ENCODE data around the gene ABCC8.

Gene ABCC8

DNA sequence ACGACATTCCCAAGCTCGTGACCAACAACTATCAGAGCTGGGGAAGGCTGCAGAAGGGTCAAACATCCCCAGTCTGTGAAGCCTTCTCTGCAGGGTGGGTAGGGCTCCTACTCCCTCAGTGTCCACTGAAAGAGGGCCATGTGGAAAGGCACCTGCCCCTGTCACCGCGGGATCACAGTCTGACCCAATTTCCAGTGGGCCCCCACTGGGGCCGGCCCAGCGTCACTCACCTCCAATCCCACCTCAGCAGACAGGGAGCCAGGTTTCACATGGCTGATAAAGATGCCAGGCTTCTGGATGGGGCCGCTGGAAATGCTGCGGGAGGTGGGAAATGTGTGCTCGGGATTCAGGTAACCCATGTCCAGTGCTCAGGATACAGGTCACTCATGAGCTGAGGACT is 47.6 kb upstream of the ABCC8 start:
- no peak overlapping the region for H3K27ac ChIP-seq (ENCODE audit: extremely low read depth, low read depth, low read length)
- CTCF ChIA-PET: interaction anchor here (0.7 to 8.8 kb wide), 4 partner anchors 136 to 169 kb away, joined by 3 to 192 read pairs (median 4); partner anchors contain the start of gene KCNJ11
- no peak for TF ChIP-seq OVOL3 (tag by site-specific recombination; IDR thresholded peaks at IDR 0.05)
- TF ChIP-seq, protein P1, sequence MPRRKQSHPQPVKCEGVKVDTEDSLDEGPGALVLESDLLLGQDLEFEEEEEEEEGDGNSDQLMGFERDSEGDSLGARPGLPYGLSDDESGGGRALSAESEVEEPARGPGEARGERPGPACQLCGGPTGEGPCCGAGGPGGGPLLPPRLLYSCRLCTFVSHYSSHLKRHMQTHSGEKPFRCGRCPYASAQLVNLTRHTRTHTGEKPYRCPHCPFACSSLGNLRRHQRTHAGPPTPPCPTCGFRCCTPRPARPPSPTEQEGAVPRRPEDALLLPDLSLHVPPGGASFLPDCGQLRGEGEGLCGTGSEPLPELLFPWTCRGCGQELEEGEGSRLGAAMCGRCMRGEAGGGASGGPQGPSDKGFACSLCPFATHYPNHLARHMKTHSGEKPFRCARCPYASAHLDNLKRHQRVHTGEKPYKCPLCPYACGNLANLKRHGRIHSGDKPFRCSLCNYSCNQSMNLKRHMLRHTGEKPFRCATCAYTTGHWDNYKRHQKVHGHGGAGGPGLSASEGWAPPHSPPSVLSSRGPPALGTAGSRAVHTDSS (tag by site-specific recombination; IDR thresholded peaks at IDR 0.05): no peak
- TF ChIP-seq ZFP69B (tag by site-specific recombination; IDR thresholded peaks at IDR 0.05): no peak
- TF ChIP-seq KLF7 (tag by site-specific recombination; IDR thresholded peaks at IDR 0.05; ENCODE audit: borderline replicate concordance): no peak
- no peak for TF ChIP-seq ZNF544 (tag by site-specific recombination; IDR thresholded peaks at IDR 0.05)
- no peak for TF ChIP-seq ZNF548 (tag by site-specific recombination; IDR thresholded peaks at IDR 0.05)
- TF ChIP-seq ZNF221 (tag by site-specific recombination; IDR thresholded peaks at IDR 0.05; ENCODE audit: borderline replicate concordance): no peak
- TF ChIP-seq ZNF658 (tag by site-specific recombination; IDR thresholded peaks at IDR 0.05): no peak
- TF ChIP-seq ZNF510 (tag by site-specific recombination; IDR thresholded peaks at IDR 0.05; ENCODE audit: insufficient replicate concordance): no peak
- no peak for TF ChIP-seq ZNF600 (tag by site-specific recombination; IDR thresholded peaks at IDR 0.05)
- TF ChIP-seq ZNF645 (tag by site-specific recombination; IDR thresholded peaks at IDR 0.05): no peak
- TF ChIP-seq ZNF266 (tag by site-specific recombination; IDR thresholded peaks at IDR 0.05; ENCODE audit: low read depth): no peak
- TF ChIP-seq, protein P2, sequence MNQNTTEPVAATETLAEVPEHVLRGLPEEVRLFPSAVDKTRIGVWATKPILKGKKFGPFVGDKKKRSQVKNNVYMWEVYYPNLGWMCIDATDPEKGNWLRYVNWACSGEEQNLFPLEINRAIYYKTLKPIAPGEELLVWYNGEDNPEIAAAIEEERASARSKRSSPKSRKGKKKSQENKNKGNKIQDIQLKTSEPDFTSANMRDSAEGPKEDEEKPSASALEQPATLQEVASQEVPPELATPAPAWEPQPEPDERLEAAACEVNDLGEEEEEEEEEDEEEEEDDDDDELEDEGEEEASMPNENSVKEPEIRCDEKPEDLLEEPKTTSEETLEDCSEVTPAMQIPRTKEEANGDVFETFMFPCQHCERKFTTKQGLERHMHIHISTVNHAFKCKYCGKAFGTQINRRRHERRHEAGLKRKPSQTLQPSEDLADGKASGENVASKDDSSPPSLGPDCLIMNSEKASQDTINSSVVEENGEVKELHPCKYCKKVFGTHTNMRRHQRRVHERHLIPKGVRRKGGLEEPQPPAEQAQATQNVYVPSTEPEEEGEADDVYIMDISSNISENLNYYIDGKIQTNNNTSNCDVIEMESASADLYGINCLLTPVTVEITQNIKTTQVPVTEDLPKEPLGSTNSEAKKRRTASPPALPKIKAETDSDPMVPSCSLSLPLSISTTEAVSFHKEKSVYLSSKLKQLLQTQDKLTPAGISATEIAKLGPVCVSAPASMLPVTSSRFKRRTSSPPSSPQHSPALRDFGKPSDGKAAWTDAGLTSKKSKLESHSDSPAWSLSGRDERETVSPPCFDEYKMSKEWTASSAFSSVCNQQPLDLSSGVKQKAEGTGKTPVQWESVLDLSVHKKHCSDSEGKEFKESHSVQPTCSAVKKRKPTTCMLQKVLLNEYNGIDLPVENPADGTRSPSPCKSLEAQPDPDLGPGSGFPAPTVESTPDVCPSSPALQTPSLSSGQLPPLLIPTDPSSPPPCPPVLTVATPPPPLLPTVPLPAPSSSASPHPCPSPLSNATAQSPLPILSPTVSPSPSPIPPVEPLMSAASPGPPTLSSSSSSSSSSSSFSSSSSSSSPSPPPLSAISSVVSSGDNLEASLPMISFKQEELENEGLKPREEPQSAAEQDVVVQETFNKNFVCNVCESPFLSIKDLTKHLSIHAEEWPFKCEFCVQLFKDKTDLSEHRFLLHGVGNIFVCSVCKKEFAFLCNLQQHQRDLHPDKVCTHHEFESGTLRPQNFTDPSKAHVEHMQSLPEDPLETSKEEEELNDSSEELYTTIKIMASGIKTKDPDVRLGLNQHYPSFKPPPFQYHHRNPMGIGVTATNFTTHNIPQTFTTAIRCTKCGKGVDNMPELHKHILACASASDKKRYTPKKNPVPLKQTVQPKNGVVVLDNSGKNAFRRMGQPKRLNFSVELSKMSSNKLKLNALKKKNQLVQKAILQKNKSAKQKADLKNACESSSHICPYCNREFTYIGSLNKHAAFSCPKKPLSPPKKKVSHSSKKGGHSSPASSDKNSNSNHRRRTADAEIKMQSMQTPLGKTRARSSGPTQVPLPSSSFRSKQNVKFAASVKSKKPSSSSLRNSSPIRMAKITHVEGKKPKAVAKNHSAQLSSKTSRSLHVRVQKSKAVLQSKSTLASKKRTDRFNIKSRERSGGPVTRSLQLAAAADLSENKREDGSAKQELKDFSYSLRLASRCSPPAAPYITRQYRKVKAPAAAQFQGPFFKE (tag by site-specific recombination; IDR thresholded peaks at IDR 0.05; ENCODE audit: borderline replicate concordance): no peak
- H3K4me3 ChIP-seq (ENCODE audit: low read depth, low read length): no peak overlapping the region
- peaks cover 0 to 3% of the 10 kb centered on the region in 2 experiments; a peak in 1 of 3 replicates for H3K36me3 ChIP-seq (ENCODE audit: control insufficient read depth in 2 of 2, insufficient read depth in 1 of 2, low read length in 2 of 2)
- POLR2A ChIA-PET: no interaction called here
- H3K9me3 ChIP-seq (ENCODE audit: control insufficient read depth, insufficient read depth, low read depth, low read length): no peaks in the 10 kb centered on the region
- H3K4me1 ChIP-seq (ENCODE audit: control insufficient read depth, insufficient read depth, low read length): no peaks in the 10 kb centered on the region

GRCh38 chr11:17522655-17523054 is 46.0 kb upstream of the ABCC8 start:
- Histone ChIP-seq H3K9me3 (ENCODE audit: control insufficient read depth, insufficient read depth, low read depth, low read length) (no peaks in the 10 kb centered on the region), H3K4me1 (ENCODE audit: control insufficient read depth, insufficient read depth, low read length) (no peaks in the 10 kb centered on the region), H3K4me3 (ENCODE audit: low read depth, low read length) (no peak overlapping the region), H3K27ac (ENCODE audit: extremely low read depth, low read depth, low read length) (no peak overlapping the region), H3K36me3 (ENCODE audit: control insufficient read depth in 2 of 2, insufficient read depth in 1 of 2, low read length in 2 of 2) (peaks cover 0 to 3% of the 10 kb centered on the region in 2 experiments; a peak in 1 of 3 replicates)
- CTCF ChIA-PET: interaction anchor here (0.7 to 1.7 kb wide), 3 partner anchors 11 to 139 kb away, joined by 4 to 5 read pairs (median 4); no protein-coding TSS in a partner anchor
- TF ChIP-seq, protein P3, sequence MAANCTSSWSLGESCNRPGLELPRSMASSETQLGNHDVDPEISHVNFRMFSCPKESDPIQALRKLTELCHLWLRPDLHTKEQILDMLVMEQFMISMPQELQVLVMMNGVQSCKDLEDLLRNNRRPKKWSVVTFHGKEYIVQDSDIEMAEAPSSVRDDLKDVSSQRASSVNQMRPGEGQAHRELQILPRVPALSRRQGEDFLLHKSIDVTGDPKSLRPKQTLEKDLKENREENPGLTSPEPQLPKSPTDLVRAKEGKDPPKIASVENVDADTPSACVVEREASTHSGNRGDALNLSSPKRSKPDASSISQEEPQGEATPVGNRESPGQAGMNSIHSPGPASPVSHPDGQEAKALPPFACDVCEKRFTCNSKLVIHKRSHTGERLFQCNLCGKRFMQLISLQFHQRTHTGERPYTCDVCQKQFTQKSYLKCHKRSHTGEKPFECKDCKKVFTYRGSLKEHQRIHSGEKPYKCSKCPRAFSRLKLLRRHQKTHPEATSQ (tag by site-specific recombination; IDR thresholded peaks at IDR 0.05): no peak
- no peak for TF ChIP-seq HOXC10 (CRISPR knock-in tag; IDR thresholded peaks at IDR 0.05)
- no peak for TF ChIP-seq KLF1 (tag by site-specific recombination; IDR thresholded peaks at IDR 0.05)
- no peak for TF ChIP-seq ZBTB11 (tag by site-specific recombination; conservative IDR thresholded peaks at IDR 0.05; ENCODE audit: low read depth)
- TF ChIP-seq ZSCAN4 (tag by site-specific recombination; IDR thresholded peaks at IDR 0.05): no peak
- 0 out of 2 replicates have a peak, but pooled peaks have one; percentile 20 for TF ChIP-seq ZNF677 (tag by site-specific recombination; IDR thresholded peaks at IDR 0.05)
- no peak for TF ChIP-seq ZNF624 (tag by site-specific recombination; IDR thresholded peaks at IDR 0.05)
- TF ChIP-seq ZNF473 (tag by site-specific recombination; IDR thresholded peaks at IDR 0.05): no peak
- POLR2A ChIA-PET: no interaction called here
